Natural killer cell (primary cell): ENCODE measurements around the gene EIPR1. TPM values are rescaled to one million over a fixed set of nuclear protein-coding genes. Genes with fewer than 3 reads are reported as not detected.

Experiments used
- ATAC-seq, 3 donors: fragments of 150-1000 bp in 2 of 3; fragments of 200-7000 bp in 1 of 3; cut with Tn5 transposase; 1 replicate in 1 of 3; 2 replicates in 2 of 3; pipeline ENCODE4 v1.10.0; 2021; ENCODE audit warnings: mild to moderate bottlenecking in 2 of 3, moderate library complexity in 2 of 3
- DNase-seq, 2 donors: peaks; one replicate each; pipeline versions ENCODE4 v3.0.0 to v3.0.0-alpha.2; 2013 to 2021; ENCODE audit warnings: mixed read lengths in 1 of 2
- H3K27ac ChIP-seq: one replicate; pipeline ENCODE4 v1.5.1; 2013; ENCODE audit warnings: mild to moderate bottlenecking, low read length
- H3K27me3 ChIP-seq: one replicate; pipeline ENCODE4 v1.6.1; 2013; ENCODE audit warnings: low read length; ENCODE audit not compliant: control insufficient read depth, insufficient read depth
- H3K36me3 ChIP-seq: one replicate; pipeline ENCODE4 v1.6.1; 2013; ENCODE audit warnings: low read length; ENCODE audit not compliant: control insufficient read depth, insufficient read depth
- H3K4me1 ChIP-seq: one replicate; pipeline ENCODE4 v1.6.1; 2013; ENCODE audit warnings: low read length; ENCODE audit not compliant: control insufficient read depth, insufficient read depth
- H3K4me3 ChIP-seq: one replicate; pipeline ENCODE4 v1.5.1; 2013; ENCODE audit warnings: low read length
- H3K9me3 ChIP-seq: one replicate; pipeline ENCODE4 v1.6.1; 2013; ENCODE audit warnings: low read length; ENCODE audit not compliant: control insufficient read depth, insufficient read depth
- H3K27ac Mint-ChIP-seq, 2 donors: one replicate each; pipeline ENCODE4 v1.8.0; 2022; ENCODE audit warnings: mild to moderate bottlenecking in 2 of 2, mixed read lengths in 2 of 2, moderate library complexity in 1 of 2
- H3K27me3 Mint-ChIP-seq, 2 donors: one replicate each; pipeline ENCODE4 v1.8.0; 2022; ENCODE audit warnings: low read depth in 2 of 2, mixed read lengths in 2 of 2
- H3K36me3 Mint-ChIP-seq: one replicate; pipeline ENCODE4 v1.8.0; 2022; ENCODE audit warnings: mixed read lengths
- H3K4me1 Mint-ChIP-seq, 2 donors: one replicate each; pipeline ENCODE4 v1.8.0; 2022; ENCODE audit warnings: mixed read lengths in 2 of 2
- H3K4me3 Mint-ChIP-seq: one replicate; pipeline ENCODE4 v1.8.0; 2022; ENCODE audit warnings: mild to moderate bottlenecking, moderate library complexity, mixed read lengths
- H3K9me3 Mint-ChIP-seq, 2 donors: one replicate each; pipeline ENCODE4 v1.8.0; 2022; ENCODE audit warnings: mixed read lengths in 2 of 2
- WGBS: methylation state at CpG from one replicate; pipeline ENCODE4 v1.1.7; 2013; ENCODE audit warnings: missing lambda C conversion rate; ENCODE audit not compliant: insufficient coverage; 5-methylcytosine and 5-hydroxymethylcytosine counted together
- intact Hi-C: fragments of 100-400 bp; cut with micrococcal nuclease; formaldehyde crosslinking; loops from one replicate; pipeline ENCODE4 v1.14.2; 2022
- total RNA-seq, 4 donors: library from RNA; stranded (reverse); fragments of 120-200 nt in 1 of 4; gene quantifications; one replicate each; pipeline versions ENCODE4 v1.2.3 to v1.2.4, GENCODE V29; 2013 to 2022
- TF ChIP-seq, protein P1 (sequence below): fragments of 200-600 bp; IDR thresholded peaks from one replicate; pipeline ENCODE4 v1.8.0; 2022; ENCODE audit warnings: antibody characterized with exemption

Gene EIPR1
- total RNA-seq, 3 donors from 2014 or later (not counting 1 experiment from before 2014, with no cell fraction given): 26.8 to 28.8 (median 27.9) TPM

DNA sequence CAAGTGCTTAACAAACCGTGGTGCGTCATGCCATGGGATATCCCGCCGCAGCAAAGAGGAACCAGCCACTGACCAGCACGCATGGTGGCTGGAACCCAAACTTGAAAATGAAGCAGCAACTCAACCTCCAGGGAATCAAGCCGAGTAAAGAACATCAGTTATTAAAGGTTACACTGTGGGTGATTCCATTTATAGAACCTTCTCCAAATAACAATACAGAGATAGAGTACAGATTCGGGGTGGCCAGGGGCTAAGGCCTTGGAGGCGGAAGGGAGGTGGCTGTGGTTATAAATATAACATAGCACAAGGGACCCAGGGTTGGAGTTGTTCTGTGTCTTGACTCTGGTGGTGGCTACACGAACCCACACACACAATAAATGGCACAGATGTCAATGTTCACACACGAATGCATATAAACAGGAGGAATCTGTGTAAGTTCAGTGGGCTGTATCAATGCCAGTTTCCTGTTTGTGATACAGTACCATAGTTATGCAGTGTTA lies 123.1 kb downstream of the EIPR1 start:
- peaks cover 13% of the 10 kb centered on the region for H3K9me3 ChIP-seq
- Mint-ChIP-seq H3K4me3 (no peak overlapping the region), H3K9me3 (no peaks in the 10 kb centered on the region), H3K4me1 (peaks cover 5 to 8% of the 10 kb centered on the region in 2 donors), H3K27me3 (no peaks in the 10 kb centered on the region), H3K36me3 (peaks cover 7% of the 10 kb centered on the region), H3K27ac (no peak overlapping the region)
- intact Hi-C loops: no loop called here
- peaks cover 4% of the 10 kb centered on the region for H3K36me3 ChIP-seq
- DNase-seq (no peak), ATAC-seq (peak in 1 of 3 donors; percentile 11)
- H3K4me1 ChIP-seq: no peaks in the 10 kb centered on the region
- no peak overlapping the region for H3K27ac ChIP-seq
- TF ChIP-seq, protein P1, sequence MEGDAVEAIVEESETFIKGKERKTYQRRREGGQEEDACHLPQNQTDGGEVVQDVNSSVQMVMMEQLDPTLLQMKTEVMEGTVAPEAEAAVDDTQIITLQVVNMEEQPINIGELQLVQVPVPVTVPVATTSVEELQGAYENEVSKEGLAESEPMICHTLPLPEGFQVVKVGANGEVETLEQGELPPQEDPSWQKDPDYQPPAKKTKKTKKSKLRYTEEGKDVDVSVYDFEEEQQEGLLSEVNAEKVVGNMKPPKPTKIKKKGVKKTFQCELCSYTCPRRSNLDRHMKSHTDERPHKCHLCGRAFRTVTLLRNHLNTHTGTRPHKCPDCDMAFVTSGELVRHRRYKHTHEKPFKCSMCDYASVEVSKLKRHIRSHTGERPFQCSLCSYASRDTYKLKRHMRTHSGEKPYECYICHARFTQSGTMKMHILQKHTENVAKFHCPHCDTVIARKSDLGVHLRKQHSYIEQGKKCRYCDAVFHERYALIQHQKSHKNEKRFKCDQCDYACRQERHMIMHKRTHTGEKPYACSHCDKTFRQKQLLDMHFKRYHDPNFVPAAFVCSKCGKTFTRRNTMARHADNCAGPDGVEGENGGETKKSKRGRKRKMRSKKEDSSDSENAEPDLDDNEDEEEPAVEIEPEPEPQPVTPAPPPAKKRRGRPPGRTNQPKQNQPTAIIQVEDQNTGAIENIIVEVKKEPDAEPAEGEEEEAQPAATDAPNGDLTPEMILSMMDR: no peak
- WGBS: 87% methylated on average over 8 of the region's 10 CpGs
- H3K4me3 ChIP-seq: no peak overlapping the region
- H3K27me3 ChIP-seq: no peaks in the 10 kb centered on the region

DNA sequence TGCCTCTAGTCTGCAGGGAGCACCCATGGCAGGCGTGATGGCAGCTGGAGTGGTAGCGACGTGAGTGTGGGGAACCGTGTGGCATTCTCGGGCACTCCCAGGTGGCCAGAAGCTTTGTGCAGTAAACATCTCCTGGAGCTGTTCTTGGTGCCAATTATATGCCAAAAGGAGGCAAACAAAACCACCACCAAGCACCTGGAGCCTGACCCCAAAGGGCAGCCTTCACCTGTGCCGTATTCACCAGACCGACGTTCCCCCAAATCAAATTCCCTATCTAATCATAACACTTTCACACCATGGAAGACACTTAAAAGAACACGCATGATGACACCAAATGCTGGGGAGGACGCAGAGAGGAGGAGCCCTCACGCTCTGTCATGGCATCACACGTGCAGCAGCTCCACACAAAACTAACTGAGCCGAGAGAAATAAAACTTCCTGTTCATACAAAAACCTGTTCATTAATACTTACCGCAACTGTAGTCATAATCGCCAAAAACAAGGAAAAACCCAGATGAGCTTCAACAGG lies 123.6 kb downstream of the EIPR1 start:
- H3K27ac ChIP-seq: no peak overlapping the region
- no peaks in the 10 kb centered on the region for H3K27me3 Mint-ChIP-seq
- H3K27ac Mint-ChIP-seq: no peak overlapping the region
- ATAC-seq: no peak
- H3K9me3 Mint-ChIP-seq: peaks cover 2 to 4% of the 10 kb centered on the region in 2 donors
- no peaks in the 10 kb centered on the region for H3K4me1 ChIP-seq
- H3K36me3 ChIP-seq: peaks cover 4% of the 10 kb centered on the region
- TF ChIP-seq, protein P1: no peak
- no peak overlapping the region for H3K4me3 Mint-ChIP-seq
- H3K4me3 ChIP-seq: no peak overlapping the region
- H3K36me3 Mint-ChIP-seq: peaks cover 12% of the 10 kb centered on the region
- H3K4me1 Mint-ChIP-seq: peaks cover 5 to 8% of the 10 kb centered on the region in 2 donors
- no peak for DNase-seq
- H3K27me3 ChIP-seq: no peaks in the 10 kb centered on the region
- peaks cover 18% of the 10 kb centered on the region for H3K9me3 ChIP-seq
- intact Hi-C loops: no loop called here
- 73% methylated on average over 15 of the region's 15 CpGs for WGBS

DNA sequence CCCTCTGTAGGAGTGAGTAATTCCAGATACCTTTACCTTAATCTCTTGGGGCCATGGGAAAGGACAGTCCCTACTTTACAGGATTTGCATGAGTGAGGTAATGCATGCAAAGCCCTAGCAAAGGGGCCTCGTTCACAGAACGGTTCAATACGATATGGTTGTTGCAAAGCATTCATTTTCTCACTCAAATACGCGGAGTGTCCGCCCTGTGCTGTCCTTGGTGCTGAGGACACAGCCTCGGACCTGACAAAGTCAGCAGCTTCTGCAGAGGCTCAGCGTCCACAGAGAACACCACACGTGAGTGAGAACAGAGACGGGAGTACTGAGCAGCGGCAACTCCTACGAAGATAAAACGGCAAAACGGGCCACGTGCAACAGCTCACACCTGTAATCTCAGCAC lies 125.7 kb downstream of the EIPR1 start:
- no peak overlapping the region for H3K4me3 Mint-ChIP-seq
- H3K9me3 ChIP-seq: peaks cover 24% of the 10 kb centered on the region
- DNase-seq (no peak), ATAC-seq (no peak)
- H3K4me3 ChIP-seq: no peak overlapping the region
- intact Hi-C loops: no loop called here
- H3K27ac ChIP-seq: no peak overlapping the region
- peaks cover 4% of the 10 kb centered on the region for H3K36me3 ChIP-seq
- H3K4me1 ChIP-seq: no peaks in the 10 kb centered on the region
- 97% methylated on average over 15 of the region's 15 CpGs for WGBS
- no peaks in the 10 kb centered on the region for H3K27me3 Mint-ChIP-seq
- H3K4me1 Mint-ChIP-seq: peaks cover 5 to 8% of the 10 kb centered on the region in 2 donors
- peaks cover 17% of the 10 kb centered on the region for H3K36me3 Mint-ChIP-seq
- H3K27ac Mint-ChIP-seq: no peak overlapping the region
- TF ChIP-seq, protein P1: no peak
- H3K9me3 Mint-ChIP-seq: peaks cover 6 to 7% of the 10 kb centered on the region in 2 donors
- no peaks in the 10 kb centered on the region for H3K27me3 ChIP-seq

DNA sequence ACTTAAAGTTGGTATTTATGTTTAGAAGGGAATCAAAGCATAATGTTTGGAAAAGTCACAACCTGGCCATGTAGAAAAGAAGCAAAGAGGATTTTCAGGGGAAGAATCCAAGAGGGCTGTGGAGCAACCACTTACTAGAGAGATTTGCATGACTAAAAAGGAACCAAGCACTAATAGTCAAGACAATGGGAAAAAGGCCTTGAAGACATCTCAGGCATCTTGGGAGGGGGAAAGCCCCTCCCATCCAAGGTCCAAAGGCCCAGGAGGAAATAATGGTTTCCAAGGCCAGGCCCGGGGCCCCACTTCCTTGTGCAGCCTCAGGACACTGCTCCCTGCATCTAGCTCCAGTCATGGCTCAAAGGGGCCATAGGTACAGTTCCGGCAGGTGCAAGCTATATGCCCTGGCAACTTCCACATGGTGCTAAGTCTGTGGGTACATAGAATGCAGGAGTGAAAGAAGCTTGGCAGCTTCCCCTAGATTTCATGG lies 128.1 kb downstream of the EIPR1 start:
- Mint-ChIP-seq H3K27ac (no peak overlapping the region), H3K9me3 (peaks cover 6 to 7% of the 10 kb centered on the region in 2 donors), H3K36me3 (peaks cover 17% of the 10 kb centered on the region), H3K27me3 (no peaks in the 10 kb centered on the region), H3K4me1 (peaks cover 8 to 14% of the 10 kb centered on the region in 2 donors), H3K4me3 (no peak overlapping the region)
- TF ChIP-seq, protein P1: no peak
- 94% methylated on average over 2 of the region's 2 CpGs for WGBS
- Histone ChIP-seq H3K27me3 (no peaks in the 10 kb centered on the region), H3K4me1 (no peaks in the 10 kb centered on the region), H3K36me3 (no peaks in the 10 kb centered on the region), H3K9me3 (peaks cover 24% of the 10 kb centered on the region), H3K4me3 (no peak overlapping the region), H3K27ac (no peak overlapping the region)
- DNase-seq: no peak
- ATAC-seq: no peak
- intact Hi-C loops: no loop called here
